ENCODE measurements around the gene STAT4.

- no peak for TF ChIP-seq POLR2A (IDR thresholded peaks at IDR 0.05; ENCODE audit: low read depth, low read length)
- no peak for TF ChIP-seq TAF1 (IDR thresholded peaks at IDR 0.05; ENCODE audit: borderline replicate concordance, low read depth, low read length)
Measured at GRCh38 chr2:191038741-191039140, 112.1 kb downstream of the STAT4 start.
